Adrenal gland (tissue), 12 donors: Measurements from ENCODE around the gene MVB12B. TPM values are rescaled to one million over a fixed set of nuclear protein-coding genes. Genes with fewer than 3 reads are reported as not detected.
A peak's percentile ranks its signal among the peaks of the same experiment; 100 is the strongest.

Experiments
- DNase-seq, 7 donors: peaks; one replicate each; pipeline ENCODE4 v3.0.0-alpha.2; 2019 to 2020
- H3K27ac ChIP-seq, 5 donors: fragments of 200-600 bp; sonication (generic) in 4 of 5; 1 replicate in 3 of 5; 2 replicates in 2 of 5; pipeline versions ENCODE4 v1.5.1 to v1.8.0; 2016 to 2020; ENCODE audit warnings: mild to moderate bottlenecking in 1 of 5
- H3K27me3 ChIP-seq: fragments of 200-600 bp; 2 replicates; pipeline ENCODE4 v1.8.0; 2021
- H3K36me3 ChIP-seq, 2 donors: fragments of 200-600 bp; replicated peaks in 1 of 2; 1 replicate in 1 of 2; 2 replicates in 1 of 2; pipeline versions ENCODE4 v1.5.1 to v1.8.0; 2018 to 2022
- H3K4me1 ChIP-seq, 2 donors: fragments of 200-600 bp; replicated peaks in 1 of 2; 1 replicate in 1 of 2; 2 replicates in 1 of 2; pipeline versions ENCODE4 v1.5.1 to v1.8.0; 2018 to 2021
- H3K4me3 ChIP-seq, 4 donors: fragments of 200-600 bp; sonication (generic) in 3 of 4; one replicate each; pipeline ENCODE4 v1.5.1; 2016 to 2018
- H3K9me3 ChIP-seq, 3 donors: fragments of 200-600 bp; sonication (generic) in 1 of 3; replicated peaks in 1 of 3; 1 replicate in 2 of 3; 2 replicates in 1 of 3; pipeline versions ENCODE4 v1.5.1 to v1.8.0; 2016 to 2021
- CTCF ChIP-seq, 6 experiments: fragments of 450-650 bp in 4 of 6; fragments of 200-600 bp in 2 of 6; sonication (generic) in 1 of 6; IDR thresholded peaks; 1 replicate in 5 of 6; 2 replicates in 1 of 6; pipeline versions ENCODE4 v1.5.1 to v1.8.0; 2016 to 2021; ENCODE audit warnings: antibody characterized with exemption in 6 of 6, mild to moderate bottlenecking in 2 of 6, moderate library complexity in 1 of 6
- POLR2A ChIP-seq, 2 donors: fragments of 450-650 bp; IDR thresholded peaks; one replicate each; pipeline ENCODE4 v1.6.1; 2017; ENCODE audit warnings: antibody characterized with exemption in 2 of 2, mild to moderate bottlenecking in 2 of 2, moderate library complexity in 1 of 2
- WGBS, 4 donors: extraction: QIAGEN DNeasy Blood & Tissue Kit in 2 of 4; methylation state at CpG; one replicate each; pipeline versions ENCODE4 v1.1.5 to v1.1.7; 2013 to 2017; 5-methylcytosine and 5-hydroxymethylcytosine counted together
- intact Hi-C, 2 donors: fragments of 100-400 bp; cut with DNase I; formaldehyde crosslinking; loops; one replicate each; pipeline versions ENCODE4 v1.14.1 to v1.15.0; 2022 to 2023
- polyA plus RNA-seq, 3 donors: library from polyadenylated mRNA; stranded (reverse); fragments of 200-250 nt in 2 of 3; fragments of 350-450 nt in 1 of 3; fragmentation: Illumina TruSeq in 1 of 3; extraction: RNeasy Lipid Tissue Mini Kit (QIAGEN cat#74804) in 1 of 3; gene quantifications; one replicate each; pipeline ENCODE4 v1.2.3, GENCODE V29; 2013 to 2014
- total RNA-seq, 9 donors: library from RNA; depleted of rRNA in 4 of 9; stranded (reverse); fragments of >200 nt in 4 of 9; fragments of 120-200 nt in 1 of 9; fragmentation: NEBNext Ultra II Directional in 1 of 9; extraction: Animal tissue kit (Norgen Biotek cat#: 25700) in 1 of 9; gene quantifications; one replicate each; pipeline versions ENCODE4 v1.1.0 to v1.2.4, GENCODE V29; 2013 to 2023
- donor health status: healthy with polysubstance abuse.
- donor health status: Bipolar disorder and iron deficiency.
- donor health status: DM: yes; HTN: yes; CAD: no.
- donor health status: DM: no; HTN: no; CAD: no.
- donor health status: DM: no; HTN: no; CAD: no.
- donor health status: DM: yes; HTN: yes; CAD: no.

Gene MVB12B
- total and polyA plus RNA-seq, 12 donors = 3.7 to 20.5 (median 12.8) TPM

- H3K36me3 ChIP-seq = no peaks in the 10 kb centered on the region
- H3K27me3 ChIP-seq = peaks cover 12% of the 10 kb centered on the region
- H3K4me1 ChIP-seq = peaks cover 0 to 30% of the 10 kb centered on the region in 2 donors
- no peak for DNase-seq
- intact Hi-C loops = no loop called here
- no peak for TF ChIP-seq POLR2A (IDR thresholded peaks at IDR 0.05)
- TF ChIP-seq CTCF (IDR thresholded peaks at IDR 0.05) = no peak
- H3K27ac ChIP-seq = no peak overlapping the region
- no peaks in the 10 kb centered on the region for H3K9me3 ChIP-seq
- WGBS, 4 donors = 44 to 68% (median 66%) methylated on average over 16 to 27 of the region's 27 CpGs
- H3K4me3 ChIP-seq = no peak overlapping the region
Measured at GRCh38 chr9:126515001-126515872, 188.6 kb downstream of the MVB12B start.

- Histone ChIP-seq H3K4me3 (no peak overlapping the region), H3K36me3 (no peaks in the 10 kb centered on the region), H3K27me3 (peaks cover 12% of the 10 kb centered on the region), H3K27ac (no peak overlapping the region), H3K9me3 (no peaks in the 10 kb centered on the region), H3K4me1 (peaks cover 0 to 30% of the 10 kb centered on the region in 2 donors)
- intact Hi-C loops = no loop called here
- DNase-seq = no peak
- TF ChIP-seq POLR2A (IDR thresholded peaks at IDR 0.05) (no peak), CTCF (IDR thresholded peaks at IDR 0.05) (no peak)
- WGBS, 4 donors = 60 to 72% (median 70%) methylated on average over 3 to 14 of the region's 14 CpGs
Measured at GRCh38 chr9:126515873-126516505, 189.4 kb downstream of the MVB12B start.

- TF ChIP-seq CTCF (IDR thresholded peaks at IDR 0.05) (no peak), POLR2A (IDR thresholded peaks at IDR 0.05) (no peak)
- no peaks in the 10 kb centered on the region for H3K9me3 ChIP-seq
- no peaks in the 10 kb centered on the region for H3K36me3 ChIP-seq
- WGBS, 4 donors = 76 to 85% (median 80%) methylated on average over 7 to 8 of the region's 8 CpGs
- H3K4me3 ChIP-seq = peak overlapping the region in 1 of 4 donors; percentile 41
- peak overlapping the region in 2 of 5 donors; percentile 62 to 65 for H3K27ac ChIP-seq
- H3K4me1 ChIP-seq = peaks cover 0 to 30% of the 10 kb centered on the region in 2 donors
- intact Hi-C loops = no loop called here
- DNase-seq = no peak
- peaks cover 12% of the 10 kb centered on the region for H3K27me3 ChIP-seq
Measured at GRCh38 chr9:126516561-126516935, 189.9 kb downstream of the MVB12B start.
